ENCODE measurements around the gene PHLDA3. TPM values are rescaled to one million over a fixed set of nuclear protein-coding genes. Genes with fewer than 3 reads are reported as not detected.

Gene PHLDA3
- total and polyA plus RNA-seq, 2 of the 4 experiments (the other 2 are of a cell fraction) = 41.6 to 102 TPM

GRCh38 chr1:201482755-201483154 lies 13.8 kb upstream of the PHLDA3 start:
- intact Hi-C loops (cut with micrococcal nuclease) = loop anchor here (1.0 to 5.0 kb wide), 2 partner anchors 31 to 45 kb away; no protein-coding TSS in a partner anchor
- no TSS peak for BruUV-seq (replicated peaks)
- Histone ChIP-seq H3K4me1 (ENCODE audit: control insufficient read depth, insufficient read depth, low read length) (peaks cover 16% of the 10 kb centered on the region), H3K4me3 (ENCODE audit: insufficient read depth, low read depth, low read length) (no peak overlapping the region), H3K79me1 (ENCODE audit: low read depth in 1 of 2, low read length in 2 of 2) (peaks cover 21 to 37% of the 10 kb centered on the region in 2 experiments), H3K56ac (ENCODE audit: extremely low read depth, insufficient read depth, low read length) (no peak overlapping the region), H3K9ac (ENCODE audit: low read depth, low read length) (no peak overlapping the region), H3K14ac (replicated peaks; ENCODE audit: low read depth, low read length) (no peak overlapping the region), H3K4ac (ENCODE audit: low read depth, low read length) (no peak overlapping the region), H3K4me2 (ENCODE audit: low read depth, low read length) (no peak overlapping the region), H3K18ac (ENCODE audit: low read depth, low read length) (no peak overlapping the region), H2BK5ac (ENCODE audit: low read depth, low read length, poor library complexity, severe bottlenecking) (no peak overlapping the region), H2BK120ac (ENCODE audit: low read depth, low read length) (no peak overlapping the region), H3K9me1 (ENCODE audit: insufficient read depth, low read length) (0 out of 2 replicates have a peak, but pooled peaks cover 8% of the 10 kb centered on the region), H3K36me3 (ENCODE audit: control insufficient read depth, insufficient read depth, low read length) (peaks cover 47% of the 10 kb centered on the region), H4K91ac (ENCODE audit: insufficient read depth, low read depth, low read length) (no peak overlapping the region), H2BK15ac (ENCODE audit: low read depth, low read length) (no peak overlapping the region), H3K27ac (ENCODE audit: insufficient read depth, low read length) (no peak overlapping the region), H4K20me1 (ENCODE audit: insufficient read depth, low read length) (peaks cover 30% of the 10 kb centered on the region), H2BK20ac (ENCODE audit: low read depth, low read length) (no peak overlapping the region), H3K23ac (ENCODE audit: low read depth, low read length) (no peak overlapping the region), H3K27me3 (ENCODE audit: control insufficient read depth, insufficient read depth, low read length) (no peaks in the 10 kb centered on the region), H4K5ac (ENCODE audit: low read depth, low read length) (no peak overlapping the region), H2AFZ (replicated peaks; ENCODE audit: low read length, poor library complexity) (no peak overlapping the region), H4K8ac (ENCODE audit: low read depth in 2 of 2, low read length in 2 of 2) (no peak overlapping the region), H3K9me3 (ENCODE audit: control insufficient read depth, insufficient read depth, low read length) (no peaks in the 10 kb centered on the region), H2AK9ac (replicated peaks; ENCODE audit: low read depth, low read length, poor library complexity) (peak overlapping the region; percentile 79), H2AK5ac (ENCODE audit: low read depth, low read length) (no peak overlapping the region)
- DNase-seq (no peak), ATAC-seq (ENCODE audit: low read depth) (no peak)
- no CpG with 5 or more reads among the region's 5 CpGs for WGBS, 2 experiments (ENCODE audit: extremely low coverage in 2 of 2, insufficient read length in 1 of 2)
- dilution Hi-C loops (cut with HindIII; ENCODE audit: low sequenced_read_pairs, unreplicated experiment) = no loop called here
- CTCF ChIA-PET = interaction anchor here (0.8 to 6.0 kb wide), 7 partner anchors 14 to 50 kb away, joined by 3 to 103 read pairs (median 9); partner anchors contain the start of gene PHLDA3
- TF ChIP-seq MAZ (IDR thresholded peaks at IDR 0.05; ENCODE audit: borderline replicate concordance, low read depth, low read length) = no peak
- no peak for TF ChIP-seq ELK1 (IDR thresholded peaks at IDR 0.05; ENCODE audit: borderline replicate concordance, low read depth, low read length)
- TF ChIP-seq SMC3 (IDR thresholded peaks at IDR 0.05; ENCODE audit: low read depth, low read length) = no peak
- TF ChIP-seq BHLHE40 (IDR thresholded peaks at IDR 0.05; ENCODE audit: low read depth, low read length) = no peak
- in situ Hi-C loops (cut with MboI; ENCODE audit: low sequenced_read_pairs) = no loop called here
- POLR2A ChIA-PET (ENCODE audit: unreplicated experiment) = no interaction called here
